ENCODE results near the gene E2F4.
A peak's percentile ranks its signal among the peaks of the same experiment; 100 is the strongest.

- TF ChIP-seq CTCF (IDR thresholded peaks at IDR 0.05), result peak in 4 of 7 experiments; percentile 38 to 49 (median 42)
- TF ChIP-seq POLR2A (IDR thresholded peaks at IDR 0.05), result peak; percentile 26 to 83 (median 81)
Measured at GRCh38 chr16:67226804-67227566, 35.0 kb downstream of the E2F4 start, which contains the start of gene TMEM208.

Data from body of pancreas (tissue), 4 donors.